Measurements from ENCODE around the gene MAPK12.

Gene MAPK12

DNA sequence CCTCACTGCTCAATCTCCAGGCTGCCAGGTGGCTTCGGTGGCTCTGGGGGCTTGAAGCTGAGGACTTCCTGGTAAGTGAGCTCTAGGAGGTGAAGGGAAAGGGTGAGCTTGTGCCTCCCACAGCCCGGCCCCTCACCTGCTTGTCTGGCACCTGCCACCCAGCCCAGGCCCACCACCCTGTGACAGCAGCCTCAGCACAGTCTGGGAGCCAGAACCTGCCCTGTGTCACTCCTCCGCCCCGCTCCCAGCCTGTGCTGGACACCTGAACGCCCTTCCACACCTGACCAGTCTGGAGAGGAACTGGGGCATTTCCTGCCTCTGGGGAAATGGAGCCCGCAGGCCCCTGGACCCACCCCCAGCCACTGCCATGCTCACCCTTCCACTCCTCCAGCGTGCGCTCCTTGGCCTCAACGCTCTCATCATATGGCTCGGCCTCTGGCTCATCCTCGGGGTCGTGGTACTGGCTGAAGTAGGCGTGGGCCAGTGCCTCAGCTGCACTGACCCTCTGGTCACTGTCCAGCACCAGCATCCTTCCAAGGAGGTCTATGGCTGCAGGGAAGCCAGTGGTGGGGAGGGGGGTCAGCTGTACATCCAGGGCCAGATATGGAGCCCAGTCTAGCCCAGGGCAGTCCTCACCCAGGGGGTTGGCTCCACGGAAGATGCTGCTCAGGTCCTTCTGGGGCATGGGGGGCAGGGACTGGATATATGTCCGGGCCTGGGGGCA, 3.6 kb upstream of the MAPK12 start:
- DNase-seq: no peak

DNA sequence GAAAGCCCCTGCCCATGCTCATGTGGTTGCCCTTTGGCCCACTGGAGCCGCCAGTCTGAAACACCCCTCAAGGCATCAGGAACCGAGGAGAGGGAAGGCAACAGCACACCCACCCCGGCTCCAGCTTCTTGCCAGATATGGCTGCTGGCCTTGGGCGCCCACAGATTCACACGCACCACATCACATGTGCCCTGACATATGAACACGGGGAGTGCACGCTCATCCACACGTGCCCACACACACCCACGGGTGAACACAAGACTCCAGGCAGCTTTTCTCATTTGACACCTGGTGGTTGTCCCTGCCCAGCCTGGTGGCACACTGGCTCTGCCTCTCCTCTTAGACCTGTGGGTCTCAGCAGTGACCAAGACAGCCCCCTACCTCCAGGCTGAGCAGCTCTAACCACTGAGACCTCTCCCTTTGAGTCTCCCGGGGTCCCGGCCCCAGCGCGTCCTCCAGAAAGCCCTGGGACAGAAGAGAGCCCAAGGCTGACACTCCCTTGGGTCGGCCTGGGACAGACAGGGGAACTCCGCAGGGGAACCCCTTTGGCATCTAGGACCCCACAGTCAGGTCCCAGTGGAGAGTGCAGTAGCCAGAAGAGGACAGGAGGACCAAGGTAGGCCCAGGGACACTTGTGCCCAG, 2.7 kb upstream of the MAPK12 start:
- no peak for DNase-seq

DNA sequence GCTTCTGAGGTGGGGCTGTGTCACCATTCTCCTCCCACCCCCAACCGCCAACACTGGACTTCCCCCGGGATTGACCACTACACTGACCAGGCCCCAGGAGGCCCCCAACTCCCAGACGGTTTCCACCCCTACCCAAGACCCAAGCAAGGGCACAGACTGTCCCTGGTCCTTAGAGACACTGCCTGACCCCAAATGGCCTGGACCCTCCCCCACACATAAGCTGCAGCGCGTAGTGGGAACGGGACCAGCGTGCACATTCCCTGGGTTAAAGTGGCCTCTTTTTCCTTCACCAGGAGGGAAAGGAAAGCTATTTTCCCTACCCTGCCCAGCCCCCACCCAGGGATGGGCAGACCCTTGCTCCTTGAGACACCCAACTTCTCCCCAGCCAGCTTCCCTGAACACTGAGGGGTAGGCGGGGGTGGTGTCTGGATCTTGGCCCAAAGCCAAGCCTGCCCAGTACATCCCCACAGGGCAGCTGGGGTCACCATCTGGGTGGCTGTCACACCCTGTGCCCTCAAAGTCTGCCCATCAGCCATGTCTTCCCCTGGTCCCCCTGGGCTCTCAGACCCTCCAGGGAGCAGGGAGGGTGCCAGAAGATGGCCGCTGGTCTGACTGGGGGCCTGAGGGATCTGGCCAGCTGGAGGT, 1.6 kb upstream of the MAPK12 start:
- DNase-seq: no peak

DNA sequence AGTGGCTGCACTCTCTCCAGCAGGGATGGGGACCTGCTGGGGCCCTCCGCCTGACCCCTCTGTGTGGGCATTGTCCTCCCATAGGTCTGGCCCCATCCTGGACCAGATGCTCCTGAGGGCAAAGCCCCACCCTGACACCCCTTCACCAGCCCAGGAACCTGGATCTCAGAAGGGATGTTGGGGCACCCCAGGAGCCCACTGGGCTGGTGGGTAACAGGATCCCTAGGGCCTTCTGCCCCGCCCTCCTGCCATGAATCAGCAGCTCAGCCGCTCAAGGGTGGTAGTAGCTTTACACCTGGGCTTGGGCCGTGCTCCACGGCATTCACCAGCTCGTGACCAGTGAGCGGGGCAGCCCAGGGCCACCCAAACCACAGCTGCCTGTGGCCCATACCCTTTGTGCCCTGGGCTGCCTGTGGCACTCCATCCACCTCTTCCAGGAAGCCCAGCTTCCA, 1.0 kb upstream of the MAPK12 start:
- no peak for DNase-seq

DNA sequence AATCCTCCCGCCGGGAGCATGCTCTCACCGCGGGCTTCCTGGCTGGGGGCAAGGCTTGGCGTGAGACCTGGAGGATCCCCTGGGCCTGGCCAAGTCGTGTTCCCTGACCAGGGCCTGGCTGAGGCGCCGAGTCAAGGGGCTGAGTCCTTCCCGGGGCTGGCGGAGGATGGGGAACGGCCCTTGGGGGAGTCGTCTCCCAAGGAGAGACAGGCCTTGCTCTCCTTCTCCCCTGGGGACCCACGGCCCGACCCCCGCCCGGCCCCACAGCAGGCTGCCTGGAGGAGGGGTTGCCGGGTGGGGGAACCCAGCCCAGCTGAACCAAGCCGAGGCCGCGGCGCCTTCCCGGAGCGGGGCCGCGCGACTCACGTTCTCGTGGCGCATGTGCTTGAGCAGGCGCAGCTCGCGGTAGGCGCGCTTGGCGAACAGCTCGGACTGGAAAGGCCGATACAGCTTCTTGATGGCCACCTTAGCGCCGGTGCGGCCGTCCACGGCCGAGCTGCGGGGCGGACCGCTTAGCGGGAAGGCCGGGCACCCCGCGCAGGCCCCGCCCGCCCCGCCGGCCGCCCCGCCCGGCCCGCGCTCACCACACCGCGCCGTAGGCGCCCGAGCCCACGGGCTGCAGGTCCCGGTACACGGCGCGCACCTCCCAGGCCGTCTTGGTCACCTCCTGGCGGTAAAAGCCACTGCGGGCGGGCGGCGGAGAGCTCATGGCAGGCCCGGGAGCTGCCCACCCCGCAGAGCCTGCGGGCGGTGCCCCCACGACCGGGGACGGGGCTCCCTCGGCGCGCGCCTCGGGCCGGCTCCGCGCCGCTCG, 475 bp downstream of the MAPK12 start:
- DNase-seq: peak; percentile 40

DNA sequence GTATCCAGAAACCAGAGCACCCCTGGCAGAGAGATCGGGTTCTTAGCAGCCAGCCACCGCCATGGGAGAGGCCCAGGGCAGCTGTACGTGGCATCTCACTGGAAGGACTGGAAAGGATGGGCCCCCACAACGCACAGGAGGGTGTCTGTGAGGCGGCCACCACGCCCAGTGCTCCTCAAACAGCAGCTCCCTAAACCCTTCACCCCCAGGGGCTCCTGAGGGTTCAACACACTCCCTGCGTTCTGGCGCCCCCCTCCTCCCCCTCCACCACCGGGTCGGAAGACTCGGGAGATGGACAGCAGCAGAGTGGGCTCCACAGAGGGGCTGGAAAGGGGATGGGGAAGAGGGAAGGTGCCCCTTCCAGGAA, 1.1 kb downstream of the MAPK12 start:
- DNase-seq: no peak

DNA sequence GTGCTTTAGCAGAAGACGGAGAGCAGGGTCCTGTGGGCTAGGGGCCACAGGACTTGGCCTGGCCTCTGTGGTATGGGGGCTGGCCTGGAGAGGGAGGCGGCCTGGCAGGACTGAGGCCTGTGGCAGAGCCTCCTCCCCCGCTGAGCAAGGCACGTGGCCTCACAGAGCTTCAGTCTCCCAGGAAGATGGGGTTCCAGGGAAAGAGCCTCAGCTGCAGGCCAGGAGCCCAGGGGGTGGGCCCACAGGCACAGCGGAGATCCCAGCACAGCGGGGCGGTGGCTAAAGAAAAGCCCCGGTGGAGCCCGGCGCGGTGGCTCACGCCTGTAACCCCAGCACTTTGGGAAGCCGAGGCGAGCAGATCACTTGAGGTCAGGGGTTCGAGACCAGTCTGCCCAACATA, 2.2 kb downstream of the MAPK12 start:
- DNase-seq: no peak

DNA sequence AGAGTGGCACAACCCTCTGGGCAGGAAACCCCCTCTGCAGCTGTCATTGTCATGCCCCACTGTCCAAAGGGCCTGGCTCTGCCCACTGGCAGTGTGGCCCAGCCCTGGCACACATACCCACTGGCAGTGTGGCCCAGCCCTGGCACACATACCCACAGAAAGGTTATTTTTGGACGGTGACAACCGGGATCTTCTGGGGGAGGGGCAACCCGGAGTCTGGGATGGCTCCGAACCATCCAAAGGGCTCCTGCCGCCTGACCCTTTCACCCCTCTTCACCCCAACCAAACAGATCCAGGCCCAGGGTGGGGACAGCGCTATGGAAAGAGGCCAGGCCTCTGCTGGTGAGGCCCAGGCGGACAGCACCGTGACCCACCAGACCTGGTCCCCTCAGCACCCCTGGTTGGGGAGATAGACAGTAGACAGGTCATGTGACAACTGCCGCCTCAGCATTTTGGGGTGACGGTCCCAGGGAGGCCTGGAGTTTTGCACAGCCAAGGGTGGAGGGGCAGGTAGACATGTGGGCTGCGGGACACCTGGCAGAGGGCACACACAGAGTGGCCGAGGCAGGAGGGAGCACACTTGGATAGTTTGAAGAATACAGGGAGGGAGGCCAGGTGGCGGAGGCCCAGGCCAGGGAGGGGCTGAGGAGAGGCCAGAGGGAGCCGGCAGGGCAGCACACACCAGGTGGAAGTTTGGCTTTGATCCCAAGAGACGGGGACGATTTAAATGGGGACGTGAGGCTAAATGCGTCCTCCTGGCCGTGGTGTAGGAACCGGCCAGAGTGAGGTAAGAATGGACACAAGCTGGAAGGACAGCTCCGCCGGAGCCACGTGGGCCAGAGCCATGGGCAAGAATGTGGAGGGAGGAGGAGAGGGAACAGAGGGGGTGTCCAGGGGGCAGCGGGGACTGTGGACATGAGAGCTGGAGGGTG, 2.9 kb downstream of the MAPK12 start:
- DNase-seq: no peak

DNA sequence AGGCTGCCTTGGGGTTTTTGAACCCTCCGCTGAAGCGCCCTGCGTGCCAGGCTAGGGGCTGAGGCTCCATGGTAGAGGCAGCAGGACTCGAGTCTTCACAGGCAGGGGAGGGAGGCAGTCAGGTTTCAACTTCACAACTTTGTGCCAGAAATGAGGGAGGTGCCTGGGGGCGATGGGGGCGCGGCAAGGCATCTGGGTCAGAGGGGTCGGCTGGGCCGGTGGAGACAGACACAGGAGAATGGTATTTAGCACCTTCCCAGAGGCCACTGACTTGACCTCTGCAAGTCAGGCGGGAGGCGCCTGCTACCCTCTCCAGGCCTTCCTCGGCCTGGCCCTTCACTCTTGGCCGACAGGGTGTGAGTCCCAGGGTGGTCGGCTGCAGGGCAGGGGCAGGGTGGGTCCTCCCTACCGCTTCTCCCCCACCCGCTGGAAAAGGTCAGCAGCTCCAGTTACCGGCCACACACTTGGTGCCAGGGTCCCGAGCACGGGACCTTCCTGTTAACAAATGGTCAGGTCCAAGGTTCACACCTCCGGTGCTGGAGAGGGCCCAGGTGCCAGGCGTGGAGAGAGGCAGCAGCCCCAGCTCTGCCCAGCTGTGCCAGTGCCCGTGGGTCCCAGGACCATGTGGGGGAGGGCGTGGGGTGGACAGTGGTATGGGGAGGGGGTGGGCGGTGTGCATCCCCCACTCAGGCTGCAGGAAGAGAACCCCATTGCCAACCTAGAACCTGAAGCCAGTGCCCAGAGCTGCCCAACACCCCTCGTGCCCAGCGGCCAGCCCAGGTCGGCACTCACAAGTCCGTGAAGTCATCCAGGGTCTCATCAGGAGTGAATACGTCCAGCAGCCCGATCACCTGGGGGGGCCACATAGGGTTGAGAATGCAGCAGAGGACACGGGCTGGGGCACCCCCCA, 3.8 kb downstream of the MAPK12 start:
- no peak for DNase-seq

DNA sequence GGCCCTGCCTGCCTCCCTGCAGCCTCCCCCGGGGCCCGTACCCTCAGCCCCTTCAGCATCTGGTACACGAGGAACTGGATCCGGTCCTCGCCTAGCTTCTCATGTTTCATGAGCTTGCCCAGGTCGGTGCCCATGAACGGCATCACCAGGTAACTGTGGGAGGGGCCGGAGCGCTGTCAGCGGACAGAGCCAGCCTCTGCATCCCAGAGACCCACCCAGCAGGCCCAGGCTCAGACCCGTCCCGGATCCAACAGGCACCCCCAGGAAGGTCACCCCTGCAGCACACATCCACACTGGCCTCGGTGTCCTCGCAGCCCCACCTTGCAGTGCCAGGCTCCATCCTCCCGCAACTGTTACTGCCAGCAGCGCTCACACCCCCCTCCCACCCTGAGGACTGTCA, 4.4 kb downstream of the MAPK12 start:
- no peak for DNase-seq

DNA sequence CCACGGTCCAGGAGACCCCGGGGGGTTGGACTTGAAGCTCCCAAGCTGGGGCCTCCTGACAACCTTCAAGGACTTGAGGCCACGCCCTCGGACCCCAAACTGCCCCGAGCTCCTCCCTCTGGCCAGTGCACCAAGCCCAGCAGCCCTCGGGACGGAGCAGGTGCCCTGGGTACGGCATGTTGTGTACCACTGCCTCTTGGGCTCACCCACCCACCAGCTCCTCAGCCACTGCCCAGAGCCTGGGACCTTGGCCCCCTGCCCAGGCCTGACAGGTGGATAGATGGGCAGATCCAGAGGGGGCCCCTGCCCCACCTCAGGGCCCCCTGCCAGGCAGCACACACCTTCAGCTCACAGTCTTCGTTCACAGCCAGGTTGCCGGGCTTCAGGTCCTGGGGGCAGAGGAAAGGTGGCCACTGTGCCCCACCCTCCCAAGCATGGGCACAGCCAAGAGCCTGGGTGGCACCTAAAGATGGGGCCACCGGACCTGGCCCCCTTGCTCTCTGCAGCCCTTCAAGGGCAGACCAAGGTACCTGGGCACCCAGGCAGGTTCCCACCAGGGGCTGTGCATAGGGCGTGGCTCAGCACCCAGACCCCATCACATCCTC, 5.1 kb downstream of the MAPK12 start:
- DNase-seq: no peak

DNA sequence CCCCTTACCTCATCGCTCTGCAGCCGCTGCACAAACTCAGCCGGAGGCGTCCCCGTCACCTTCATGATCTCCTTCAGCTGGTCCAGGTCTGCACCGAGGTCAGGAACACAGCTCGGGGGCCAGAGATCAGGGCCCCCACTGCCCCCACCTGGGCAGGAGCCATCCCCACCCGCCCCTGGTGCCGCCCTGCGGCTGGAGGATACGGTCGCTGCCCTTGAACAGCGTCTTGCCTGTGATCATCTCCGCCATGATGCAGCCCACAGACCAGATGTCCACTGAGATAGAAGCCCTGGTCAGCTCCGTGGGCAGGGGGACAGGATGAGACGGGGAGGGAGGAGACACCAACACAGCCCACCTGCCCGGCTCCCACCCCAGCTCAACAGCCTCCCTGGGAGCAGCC, 5.9 kb downstream of the MAPK12 start:
- no peak for DNase-seq

DNA sequence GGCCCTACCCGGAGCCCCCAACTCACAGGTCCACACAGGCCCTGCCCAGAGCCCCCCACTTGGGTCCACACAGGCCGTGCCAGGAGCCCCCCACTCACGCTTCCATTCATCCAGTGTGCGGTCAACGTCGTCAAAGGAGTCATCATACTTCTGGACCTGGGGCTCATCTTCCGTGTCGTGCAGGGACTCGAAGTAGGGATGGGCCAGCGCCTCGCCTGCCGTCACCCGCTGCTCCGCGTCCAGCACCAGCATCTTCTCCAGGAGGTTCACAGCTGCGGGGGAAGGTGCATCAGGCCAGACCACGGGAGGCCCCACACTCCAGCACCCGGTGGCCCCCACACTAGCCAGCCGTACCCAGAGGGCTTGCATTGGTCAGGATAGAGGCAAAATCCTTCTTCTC, 6.4 kb downstream of the MAPK12 start:
- no peak for DNase-seq

DNA sequence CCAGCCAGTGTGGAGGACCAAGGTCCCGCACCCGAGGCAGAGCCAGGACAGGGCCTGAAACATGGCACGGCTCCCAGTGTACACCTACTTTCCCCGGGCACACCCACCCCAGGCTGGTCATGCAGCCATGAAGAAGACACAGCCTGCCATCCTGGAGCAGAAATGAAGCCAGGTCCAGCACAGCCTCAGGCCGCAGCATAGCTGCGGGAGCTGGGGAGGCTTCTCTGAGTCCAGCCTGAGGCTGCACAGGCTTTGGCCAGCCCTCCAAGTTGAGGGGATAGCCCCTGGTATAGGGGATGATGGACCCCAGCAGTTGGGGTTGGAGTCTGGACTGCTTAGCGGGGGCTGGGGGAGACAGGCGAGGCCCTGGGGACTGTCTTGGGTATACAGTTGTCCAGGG, 7.5 kb downstream of the MAPK12 start:
- DNase-seq: no peak

DNA sequence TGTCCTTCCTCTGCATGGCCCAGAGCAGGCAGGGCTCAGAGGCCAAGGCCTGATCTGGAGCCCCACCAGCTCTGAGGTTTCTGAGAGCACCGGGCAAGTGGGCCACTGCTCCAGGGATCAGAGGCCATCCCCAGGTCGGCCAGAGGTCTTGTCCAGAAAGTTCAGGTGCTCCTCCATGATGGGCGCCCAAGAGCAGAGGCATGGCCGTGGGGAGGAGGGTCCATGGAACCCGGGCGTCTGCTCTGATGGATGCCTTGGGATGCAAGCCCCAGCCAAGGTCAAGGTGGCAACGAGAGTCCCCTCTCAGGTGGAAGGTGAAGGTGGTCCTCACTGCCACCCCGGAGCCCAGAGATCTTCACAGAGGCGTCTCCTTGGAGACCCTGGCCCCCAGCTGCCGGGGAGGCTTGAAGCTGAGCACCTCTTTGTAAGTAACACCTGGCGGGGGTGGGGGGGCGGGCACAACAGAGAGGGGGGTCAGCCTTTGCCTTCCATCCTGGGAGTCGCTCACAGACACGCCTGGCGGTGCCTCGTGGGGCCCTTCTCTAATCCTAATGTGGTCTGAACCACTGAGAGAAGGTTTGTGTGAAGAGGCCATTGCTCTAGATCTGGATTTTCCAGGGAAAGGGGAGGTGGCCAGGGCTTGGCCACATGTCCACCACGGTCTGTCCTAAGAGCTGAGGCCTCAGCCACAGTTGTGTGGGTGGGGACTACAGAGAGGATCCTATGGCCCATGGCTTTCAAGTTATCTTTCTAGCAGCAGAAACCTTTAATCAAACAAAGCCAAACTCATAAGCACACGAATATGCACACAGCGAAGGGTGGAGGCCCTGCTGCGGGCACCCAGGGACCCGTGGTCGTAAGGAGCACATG, 8.2 kb downstream of the MAPK12 start:
- DNase-seq: no peak

DNA sequence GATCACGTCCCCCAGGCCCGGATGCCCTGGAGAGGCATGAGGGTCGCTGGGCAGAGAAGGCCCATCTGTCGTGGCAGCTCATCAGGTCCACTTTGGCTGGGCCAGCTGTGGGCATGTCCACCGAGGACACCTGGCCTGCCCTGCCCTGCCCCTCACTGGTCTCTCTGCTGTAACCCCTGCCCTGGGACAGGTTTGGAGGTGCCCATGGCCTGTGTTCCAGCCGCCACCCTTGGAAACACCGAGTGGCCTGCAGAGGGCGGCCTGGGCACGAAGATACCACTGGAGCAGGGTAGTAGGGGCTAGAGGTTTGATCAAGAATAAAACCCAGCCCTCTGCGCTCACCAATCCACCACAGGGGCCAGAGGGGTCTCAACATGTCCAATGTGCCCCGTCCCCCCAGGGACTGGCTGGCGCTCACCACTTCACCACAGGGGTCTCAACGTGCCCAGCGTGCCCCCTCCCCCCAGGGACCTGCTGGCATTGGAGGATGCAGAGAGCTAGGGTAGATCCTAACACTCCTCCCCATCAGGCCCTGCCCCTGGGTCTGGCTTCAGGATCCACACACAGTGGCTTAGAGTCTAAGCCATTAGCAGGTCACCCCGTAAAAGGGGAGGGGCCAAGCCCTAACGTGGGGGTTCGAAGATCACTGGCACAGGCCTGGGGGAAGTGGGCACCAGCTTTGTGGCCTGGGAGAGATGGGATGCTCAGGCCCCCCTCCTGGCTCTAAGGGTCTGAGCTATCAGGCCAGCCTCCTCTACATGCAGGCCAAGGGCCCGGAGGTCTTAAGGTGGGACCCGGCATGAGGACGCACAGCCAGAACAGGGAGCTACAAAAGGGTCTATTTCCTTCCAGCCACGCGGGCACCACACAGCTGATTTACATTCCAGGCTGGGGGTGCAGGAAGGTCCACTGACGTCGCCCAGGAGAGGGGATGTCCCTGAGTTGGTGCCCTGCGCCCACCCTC, 9.1 kb downstream of the MAPK12 start:
- peak; percentile 77 for DNase-seq

DNA sequence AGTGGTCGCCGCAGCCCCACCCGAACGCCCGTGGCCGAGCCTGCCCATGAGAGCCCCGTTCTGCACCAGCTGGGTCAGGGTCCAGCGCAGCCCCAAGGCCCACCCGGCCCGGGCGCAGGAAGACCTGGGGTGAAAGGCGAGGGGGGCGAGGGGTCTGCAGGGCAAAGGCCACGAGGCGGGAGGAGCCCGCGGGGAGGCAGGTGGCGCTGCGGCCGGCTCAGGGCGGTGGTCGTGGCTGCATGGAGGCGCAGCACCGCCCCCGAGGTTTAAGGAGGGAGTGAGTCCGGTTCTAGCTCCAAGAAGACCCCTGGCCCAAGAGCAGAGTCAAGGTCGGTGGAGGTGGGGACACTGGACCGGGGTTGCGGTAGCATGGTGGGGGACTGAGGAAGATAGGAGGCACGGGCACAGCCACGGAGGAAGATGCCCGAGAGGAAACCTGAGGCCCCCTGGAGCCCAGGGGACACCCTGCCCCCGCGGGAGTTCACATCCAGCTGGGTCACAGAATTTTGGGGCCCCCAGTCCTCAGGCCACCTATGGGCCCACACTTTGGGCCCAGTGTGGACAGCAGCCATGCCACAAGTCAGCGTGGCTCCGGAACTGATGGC, 9.9 kb downstream of the MAPK12 start:
- no peak for DNase-seq

All from activated naive CD4-positive, alpha-beta T cell treated with Interleukin-2 at 50 U/mL for 16 hours (primary cell).